ENCODE results near the gene NPPA.

Gene NPPA

GRCh38 chr1:11880911-11881748 is 33.5 kb upstream of the NPPA start:
- DNase-seq (ENCODE audit: low read depth, low spot score), result no peak
- ChIA-PET CTCF (interaction anchor here (1.4 to 2.2 kb wide), 3 partner anchors 12 to 13 kb away, joined by 4 to 10 read pairs (median 7); no protein-coding TSS in a partner anchor), POLR2A (interaction anchor here (0.6 to 1.8 kb wide), 2 partner anchors 29 to 58 kb away, joined by 3 to 4 read pairs; no protein-coding TSS in a partner anchor)
- H3K4me3 ChIP-seq (ENCODE audit: low read depth, low read length), result no peak overlapping the region
- no peak for TF ChIP-seq CTCF (IDR thresholded peaks at IDR 0.05; ENCODE audit: insufficient read depth, low read length, missing control alignments)

GRCh38 chr1:11880181-11880575 is 32.6 kb upstream of the NPPA start:
- POLR2A ChIA-PET, result interaction anchor here (1.8 kb wide), 1 partner anchor 30 kb away, joined by 3 read pairs; no protein-coding TSS in a partner anchor
- H3K4me3 ChIP-seq (ENCODE audit: low read depth, low read length), result no peak overlapping the region
- no peak for TF ChIP-seq CTCF (IDR thresholded peaks at IDR 0.05; ENCODE audit: insufficient read depth, low read length, missing control alignments)
- CTCF ChIA-PET, result interaction anchor here (1.2 to 1.4 kb wide), 3 partner anchors 8 to 15 kb away, joined by 3 to 7 read pairs (median 3); no protein-coding TSS in a partner anchor
- no peak for DNase-seq (ENCODE audit: low read depth, low spot score)

DNA sequence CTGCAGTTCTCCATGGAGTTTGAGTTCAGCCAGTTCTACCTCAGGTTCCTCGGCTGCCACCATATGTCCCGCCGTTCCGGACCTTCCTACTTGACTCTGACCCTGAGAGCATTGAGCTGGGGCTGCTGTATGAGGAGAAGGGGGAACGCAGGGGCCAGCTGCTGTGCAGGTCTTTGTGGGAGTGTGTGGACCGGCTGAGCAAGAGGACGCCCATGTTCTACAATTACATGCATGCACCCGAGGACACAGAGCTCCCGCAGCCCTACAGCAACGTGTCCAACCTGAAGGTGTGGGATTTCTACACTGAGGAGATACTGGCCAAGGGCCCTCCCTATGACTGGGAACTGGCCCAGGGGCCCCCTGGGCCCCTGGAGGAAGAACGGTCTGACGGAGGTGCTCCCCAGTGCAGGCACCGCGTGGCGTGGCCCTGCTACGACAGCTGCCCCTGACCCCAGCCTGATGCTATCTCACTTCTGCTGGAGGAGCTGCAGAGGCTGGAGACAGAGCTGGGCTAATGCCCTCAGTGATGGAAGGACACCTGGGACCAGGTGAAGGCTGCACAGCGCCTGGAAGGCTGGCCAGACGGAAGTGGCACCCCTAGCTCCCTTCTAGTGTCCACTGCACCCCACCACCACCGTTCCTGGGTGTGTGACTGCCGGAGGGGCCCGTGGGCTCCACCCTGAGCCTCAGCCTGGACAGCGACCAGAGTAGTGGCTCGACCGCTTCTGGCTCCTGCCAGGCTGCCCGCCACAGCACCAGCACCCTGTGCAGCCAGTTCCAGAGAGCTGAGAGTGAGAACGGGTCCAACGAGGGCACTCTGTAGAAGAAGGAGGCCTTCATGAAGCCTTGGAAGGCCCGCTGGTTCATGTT is 32.0 kb upstream of the NPPA start:
- TF ChIP-seq CTCF (IDR thresholded peaks at IDR 0.05; ENCODE audit: insufficient read depth, low read length, missing control alignments), result no peak
- DNase-seq (ENCODE audit: low read depth, low spot score), result no peak
- POLR2A ChIA-PET, result interaction anchor here (1.8 kb wide), 1 partner anchor 30 kb away, joined by 3 read pairs; no protein-coding TSS in a partner anchor

GRCh38 chr1:11878891-11879190 is 31.3 kb upstream of the NPPA start:
- POLR2A ChIA-PET, result no interaction called here
- no peak for TF ChIP-seq CTCF (IDR thresholded peaks at IDR 0.05; ENCODE audit: insufficient read depth, low read length, missing control alignments)
- no peak overlapping the region for H3K4me3 ChIP-seq (ENCODE audit: low read depth, low read length)
- no peak for DNase-seq (ENCODE audit: low read depth, low spot score)
- CTCF ChIA-PET, result interaction anchor here (1.2 to 1.4 kb wide), 2 partner anchors 14 to 15 kb away, joined by 3 read pairs; no protein-coding TSS in a partner anchor

More for the DNA sequence above, 32.0 kb upstream of the NPPA start:
- CTCF ChIA-PET, result interaction anchor here (1.2 to 1.4 kb wide), 2 partner anchors 8 to 14 kb away, joined by 3 read pairs; no protein-coding TSS in a partner anchor
- H3K4me3 ChIP-seq (ENCODE audit: low read depth, low read length), result no peak overlapping the region

- CTCF ChIA-PET, result interaction anchor here (1.2 to 1.4 kb wide), 2 partner anchors 13 to 15 kb away, joined by 3 read pairs; no protein-coding TSS in a partner anchor
Measured at GRCh38 chr1:11878081-11878890, 30.7 kb upstream of the NPPA start.

More at GRCh38 chr1:11878081-11878890, 30.7 kb upstream of the NPPA start:
- POLR2A ChIA-PET, result no interaction called here
- no peak for DNase-seq (ENCODE audit: low read depth, low spot score)
- no peak for TF ChIP-seq CTCF (IDR thresholded peaks at IDR 0.05; ENCODE audit: insufficient read depth, low read length, missing control alignments)
- H3K4me3 ChIP-seq (ENCODE audit: low read depth, low read length), result no peak overlapping the region

Measured in AG04449 (cell line).